ENCODE measurements around the gene PLCD3.

Gene PLCD3

DNA sequence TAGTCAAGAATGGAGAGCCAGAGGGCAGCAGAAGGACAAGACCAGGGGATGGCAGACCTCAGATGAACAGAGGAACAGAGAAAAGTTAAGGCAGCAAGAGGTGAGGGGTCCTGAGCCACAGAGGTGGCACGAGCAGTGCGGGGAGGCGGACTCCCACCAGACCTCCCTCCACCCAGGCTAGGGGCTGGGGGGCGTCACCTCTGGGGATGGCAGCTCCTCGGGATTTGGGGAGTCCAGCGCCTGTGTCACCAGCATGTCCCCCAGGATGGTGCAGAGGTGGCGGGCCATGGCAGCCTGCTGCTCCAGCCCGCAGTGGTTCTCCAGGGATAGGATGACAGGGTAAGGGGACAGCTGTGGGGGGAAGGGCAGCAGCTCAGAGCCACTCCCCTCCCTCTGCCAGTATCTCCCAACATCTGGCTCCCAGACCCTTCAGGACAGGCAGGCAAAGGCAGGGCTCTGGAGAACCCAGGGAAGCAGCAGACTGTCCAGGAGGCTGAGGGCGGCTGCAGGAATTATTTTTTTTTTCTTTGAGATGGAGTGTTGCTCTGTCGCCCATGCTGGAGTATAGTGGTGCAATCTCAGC lies 15.8 kb downstream of the PLCD3 start:
- DNase-seq (ENCODE audit: low spot score): no peak

DNA sequence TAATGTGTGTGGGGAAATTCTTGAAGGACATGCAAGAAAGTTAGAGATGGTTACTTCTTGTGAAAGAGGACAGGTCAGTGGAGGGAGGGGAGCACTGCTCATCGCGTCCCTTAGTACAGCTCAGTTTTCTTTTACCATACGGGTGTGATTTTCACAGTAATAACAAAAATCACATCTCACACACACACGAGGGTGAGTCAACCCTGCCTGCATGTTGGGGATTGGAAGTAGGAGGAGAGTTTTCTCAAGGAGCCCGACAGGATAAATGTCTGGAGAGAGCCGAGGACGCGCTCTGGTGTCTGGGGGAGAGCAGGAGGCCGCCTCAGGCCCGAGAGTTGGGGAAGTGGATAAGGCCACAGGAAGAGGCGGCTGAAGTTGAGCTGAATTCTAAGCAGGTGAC lies 16.4 kb downstream of the PLCD3 start:
- no peak for DNase-seq (ENCODE audit: low spot score)

- DNase-seq (ENCODE audit: low spot score): no peak
Measured at GRCh38 chr17:45115015-45115625, 17.2 kb downstream of the PLCD3 start.

- no peak for DNase-seq (ENCODE audit: low spot score)
Measured at GRCh38 chr17:45114117-45114932, 18.0 kb downstream of the PLCD3 start.

DNA sequence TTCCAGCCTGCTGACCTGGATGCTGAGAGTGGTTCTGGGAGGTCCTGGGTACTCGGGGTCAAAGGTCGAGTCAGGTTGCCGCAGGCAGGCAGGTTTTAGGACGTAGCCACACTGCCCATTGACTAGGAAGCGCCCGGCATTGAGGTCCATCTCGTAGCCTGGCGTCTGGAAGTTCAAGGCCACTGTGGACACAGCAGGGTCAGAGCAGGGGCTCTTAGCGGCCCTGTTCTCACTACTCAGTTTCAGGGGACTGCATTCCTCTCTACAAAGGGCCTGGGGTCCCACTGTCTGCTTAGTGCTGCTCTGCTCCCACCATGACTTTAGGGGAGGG lies 18.9 kb downstream of the PLCD3 start:
- DNase-seq (ENCODE audit: low spot score): no peak

- no peak for DNase-seq (ENCODE audit: low spot score)
Measured at GRCh38 chr17:45112559-45113423, 19.5 kb downstream of the PLCD3 start.

GRCh38 chr17:45111850-45112249 lies 20.5 kb downstream of the PLCD3 start:
- no peak for DNase-seq (ENCODE audit: low spot score)

- DNase-seq (ENCODE audit: low spot score): no peak
Measured at GRCh38 chr17:45110676-45111611, 21.4 kb downstream of the PLCD3 start.

- no peak for DNase-seq (ENCODE audit: low spot score)
Measured at GRCh38 chr17:45108595-45109521, 23.5 kb downstream of the PLCD3 start.

GRCh38 chr17:45108051-45108450 lies 24.3 kb downstream of the PLCD3 start:
- no peak for DNase-seq (ENCODE audit: low spot score)

GRCh38 chr17:45107293-45108010 lies 24.9 kb downstream of the PLCD3 start:
- DNase-seq (ENCODE audit: low spot score): no peak

DNA sequence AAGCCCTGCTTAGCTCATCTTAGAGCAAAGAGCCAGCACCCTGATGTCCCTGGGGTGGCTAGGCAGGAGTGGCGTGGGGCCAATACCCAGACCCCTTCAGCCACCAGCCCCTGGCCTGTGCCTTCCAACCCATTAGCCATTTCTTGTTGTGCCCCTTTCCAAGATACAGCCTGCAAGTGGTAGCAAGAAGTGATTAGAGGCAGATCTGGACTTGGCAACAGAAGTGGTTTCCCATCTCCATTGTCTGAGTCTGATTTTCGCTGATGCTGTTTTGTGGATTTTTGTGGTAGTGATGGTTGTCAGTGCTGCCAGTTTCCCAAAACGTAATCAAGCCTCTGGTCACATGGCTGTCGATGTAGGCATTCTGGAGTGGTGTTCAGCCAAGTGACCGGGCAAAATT lies 25.7 kb downstream of the PLCD3 start:
- DNase-seq (ENCODE audit: low spot score): no peak

DNA sequence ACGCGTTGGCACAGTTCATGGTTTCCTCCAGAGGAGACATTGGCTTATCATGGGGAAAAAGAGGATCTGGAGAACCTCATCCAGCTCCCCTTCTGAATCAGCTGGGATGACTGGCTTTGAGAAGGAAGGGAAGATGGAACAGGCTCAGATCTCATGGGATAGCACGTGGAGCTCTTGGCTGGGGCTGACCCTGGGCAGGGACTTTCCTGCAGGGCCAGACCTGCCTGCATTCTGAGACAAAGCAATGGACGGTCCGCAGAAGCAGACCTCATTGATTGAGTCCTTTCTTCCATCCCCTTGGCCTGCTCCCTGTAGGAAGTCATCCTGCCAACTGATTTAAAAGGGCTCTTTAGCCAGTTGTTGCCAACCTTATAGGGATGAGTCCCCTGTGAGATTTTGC lies 26.2 kb downstream of the PLCD3 start:
- DNase-seq (ENCODE audit: low spot score): no peak

GRCh38 chr17:45104907-45105624 lies 27.2 kb downstream of the PLCD3 start:
- DNase-seq (ENCODE audit: low spot score): no peak

DNA sequence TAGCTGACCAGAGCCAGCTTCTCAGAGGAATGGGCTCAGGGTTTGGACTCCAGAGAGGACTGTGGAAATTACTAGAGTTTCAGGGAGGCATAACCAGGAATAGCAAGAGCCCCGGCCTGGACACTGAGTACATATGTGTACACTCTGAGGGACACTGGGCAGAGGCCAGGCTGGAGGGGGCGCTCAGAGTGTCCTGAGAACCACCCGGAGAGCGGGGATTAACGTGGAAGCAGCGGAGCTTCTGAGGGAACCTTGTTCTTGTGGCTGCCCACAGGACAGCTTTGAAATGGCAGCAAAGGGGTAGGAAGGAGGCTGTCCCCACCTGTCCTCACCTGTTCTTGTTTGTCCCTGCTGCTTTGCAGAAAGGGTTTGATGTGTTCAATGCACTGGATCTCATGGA lies 27.8 kb downstream of the PLCD3 start:
- DNase-seq (ENCODE audit: low spot score): no peak

DNA sequence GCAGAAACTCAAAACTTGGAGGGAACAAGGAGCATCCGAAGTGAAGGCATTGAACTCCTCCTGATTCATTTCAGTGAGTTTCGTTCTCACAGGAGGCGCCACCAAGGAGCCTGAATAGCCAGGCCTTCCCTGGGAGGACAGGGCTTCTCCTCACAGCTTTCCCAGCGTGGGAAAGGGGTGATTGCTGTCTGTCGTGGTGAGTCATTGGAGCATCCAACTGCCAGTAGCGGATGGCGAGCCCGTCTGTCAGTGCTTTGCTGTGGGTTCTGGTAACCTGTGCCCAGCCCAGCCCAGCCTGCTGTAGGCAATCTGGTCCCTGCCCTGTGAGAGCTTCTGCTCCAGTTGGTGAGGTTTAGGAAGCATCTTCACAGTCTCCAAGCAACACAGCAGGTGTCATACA lies 28.3 kb downstream of the PLCD3 start:
- no peak for DNase-seq (ENCODE audit: low spot score)

DNA sequence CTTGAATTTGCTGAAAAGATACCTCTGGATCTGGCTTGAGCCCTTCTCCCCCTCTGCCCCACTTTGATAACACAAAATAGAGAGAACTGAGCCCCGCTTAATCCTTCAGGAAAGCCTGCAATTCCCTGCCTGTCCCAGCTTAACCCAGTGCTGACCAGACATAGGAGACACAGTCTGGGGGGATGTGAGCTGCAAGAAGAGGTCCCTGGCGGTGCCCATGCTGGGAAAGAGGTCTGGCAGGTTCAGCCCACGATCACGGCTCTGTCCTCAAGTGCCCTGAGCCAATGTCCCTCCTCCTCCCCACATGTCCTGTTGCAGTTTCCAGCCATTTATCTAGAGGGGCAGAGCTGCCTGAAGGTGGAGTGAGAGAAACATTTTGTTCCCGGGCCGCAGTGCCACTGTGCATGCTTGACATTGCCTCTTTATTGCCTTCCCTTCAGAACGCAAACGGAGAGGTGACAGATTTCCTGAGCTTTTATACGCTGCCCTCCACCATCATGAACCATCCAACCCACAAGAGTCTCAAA lies 29.0 kb downstream of the PLCD3 start:
- no peak for DNase-seq (ENCODE audit: low spot score)

DNA sequence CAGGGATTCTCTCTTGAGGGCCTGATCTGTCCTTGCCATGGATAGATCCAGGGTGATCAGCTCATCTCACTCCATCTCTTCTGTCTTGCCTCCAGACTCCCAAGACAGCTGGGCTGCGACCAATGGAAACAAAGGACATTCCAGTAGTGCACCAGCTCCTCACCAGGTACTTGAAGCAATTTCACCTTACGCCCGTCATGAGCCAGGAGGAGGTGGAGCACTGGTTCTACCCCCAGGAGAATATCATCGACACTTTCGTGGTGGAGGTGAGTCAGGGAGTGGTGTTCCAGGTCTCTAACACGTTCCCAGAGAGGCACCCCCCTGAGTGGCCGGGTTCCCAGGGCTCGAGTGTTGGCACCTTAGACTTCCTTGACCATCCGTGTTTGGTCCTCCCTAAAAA lies 29.5 kb downstream of the PLCD3 start:
- no peak for DNase-seq (ENCODE audit: low spot score)
